ENCODE results near the gene GALNT18. TPM values are rescaled to one million over a fixed set of nuclear protein-coding genes. Genes with fewer than 3 reads are reported as not detected.

Gene GALNT18
- total RNA-seq, 1 donor from 2014 or later = 6.6 TPM

DNA sequence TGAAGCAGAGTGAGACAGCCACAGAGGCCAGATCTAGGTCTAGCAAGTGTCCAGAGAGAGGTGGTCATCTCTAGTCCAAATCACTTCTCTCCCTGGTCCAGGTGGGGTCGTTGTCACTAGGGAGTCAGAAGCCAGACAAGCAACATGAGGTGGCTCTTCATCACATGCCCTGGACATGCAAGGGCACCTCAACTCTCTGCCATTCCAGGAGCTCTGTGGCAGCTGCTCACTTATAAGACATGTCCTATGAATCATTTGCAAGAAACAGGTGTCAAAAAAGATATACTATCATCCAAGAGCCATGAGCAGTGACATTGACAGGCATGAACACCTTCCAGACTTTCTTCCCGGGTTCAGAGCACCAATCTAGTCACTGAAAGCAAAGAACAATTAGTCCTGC is 130.8 kb downstream of the GALNT18 start:
- no peak for DNase-seq (ENCODE audit: low read depth)
- TF ChIP-seq, protein P1, sequence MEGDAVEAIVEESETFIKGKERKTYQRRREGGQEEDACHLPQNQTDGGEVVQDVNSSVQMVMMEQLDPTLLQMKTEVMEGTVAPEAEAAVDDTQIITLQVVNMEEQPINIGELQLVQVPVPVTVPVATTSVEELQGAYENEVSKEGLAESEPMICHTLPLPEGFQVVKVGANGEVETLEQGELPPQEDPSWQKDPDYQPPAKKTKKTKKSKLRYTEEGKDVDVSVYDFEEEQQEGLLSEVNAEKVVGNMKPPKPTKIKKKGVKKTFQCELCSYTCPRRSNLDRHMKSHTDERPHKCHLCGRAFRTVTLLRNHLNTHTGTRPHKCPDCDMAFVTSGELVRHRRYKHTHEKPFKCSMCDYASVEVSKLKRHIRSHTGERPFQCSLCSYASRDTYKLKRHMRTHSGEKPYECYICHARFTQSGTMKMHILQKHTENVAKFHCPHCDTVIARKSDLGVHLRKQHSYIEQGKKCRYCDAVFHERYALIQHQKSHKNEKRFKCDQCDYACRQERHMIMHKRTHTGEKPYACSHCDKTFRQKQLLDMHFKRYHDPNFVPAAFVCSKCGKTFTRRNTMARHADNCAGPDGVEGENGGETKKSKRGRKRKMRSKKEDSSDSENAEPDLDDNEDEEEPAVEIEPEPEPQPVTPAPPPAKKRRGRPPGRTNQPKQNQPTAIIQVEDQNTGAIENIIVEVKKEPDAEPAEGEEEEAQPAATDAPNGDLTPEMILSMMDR (IDR thresholded peaks at IDR 0.05; ENCODE audit: insufficient read depth, low read length, poor library complexity, severe bottlenecking) = no peak
- no peaks in the 10 kb centered on the region for H3K27me3 ChIP-seq (ENCODE audit: control insufficient read depth, insufficient read depth, low read length)
- H3K36me3 ChIP-seq (ENCODE audit: control insufficient read depth, insufficient read depth, low read length) = no peaks in the 10 kb centered on the region
- H3K4me3 ChIP-seq (ENCODE audit: low read depth, low read length) = no peak overlapping the region

DNA sequence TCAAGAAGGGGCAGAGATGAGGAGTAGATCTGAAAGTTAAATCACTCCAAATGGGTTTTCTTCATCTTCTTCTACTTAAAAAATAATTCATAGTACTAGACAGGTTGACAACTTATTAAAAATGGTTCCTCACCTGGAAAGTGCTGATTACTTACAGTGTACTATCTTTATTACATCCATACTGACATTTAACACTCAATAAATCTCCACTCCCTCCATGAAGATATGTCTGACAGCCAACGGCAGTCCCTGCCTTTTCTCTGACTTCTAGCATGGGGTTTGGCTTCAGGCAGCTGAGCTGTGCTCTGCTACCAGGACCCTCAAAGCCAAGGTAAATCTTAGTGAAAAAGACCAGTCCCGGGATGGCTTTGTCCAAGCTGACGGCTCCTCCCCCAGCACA is 135.4 kb downstream of the GALNT18 start:
- Histone ChIP-seq H3K4me3 (ENCODE audit: low read depth, low read length) (no peak overlapping the region), H3K27me3 (ENCODE audit: control insufficient read depth, insufficient read depth, low read length) (no peaks in the 10 kb centered on the region), H3K36me3 (ENCODE audit: control insufficient read depth, insufficient read depth, low read length) (no peaks in the 10 kb centered on the region)
- no peak for DNase-seq (ENCODE audit: low read depth)
- TF ChIP-seq, protein P1 (IDR thresholded peaks at IDR 0.05; ENCODE audit: insufficient read depth, low read length, poor library complexity, severe bottlenecking) = no peak

DNA sequence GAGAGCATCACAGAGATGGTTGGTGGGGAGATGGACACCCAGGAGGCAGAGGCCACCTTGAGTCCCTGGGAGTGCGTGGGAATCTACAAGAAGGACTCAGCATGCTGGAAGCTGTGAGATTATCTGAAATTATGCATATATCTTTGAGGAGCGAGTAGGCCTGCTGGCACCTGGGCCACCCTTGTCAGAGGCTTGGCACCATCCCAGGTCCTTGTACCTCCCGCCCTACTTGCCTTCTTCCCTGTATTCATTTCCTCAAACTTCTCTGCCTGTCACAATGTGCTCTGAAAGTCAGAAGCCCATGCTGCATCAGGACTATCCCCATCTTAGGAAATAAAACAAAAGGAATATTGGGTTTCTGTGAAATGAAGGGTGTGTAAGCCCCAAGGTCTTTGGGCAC is 135.8 kb downstream of the GALNT18 start:
- TF ChIP-seq, protein P1 (IDR thresholded peaks at IDR 0.05; ENCODE audit: insufficient read depth, low read length, poor library complexity, severe bottlenecking) = no peak
- Histone ChIP-seq H3K4me3 (ENCODE audit: low read depth, low read length) (no peak overlapping the region), H3K36me3 (ENCODE audit: control insufficient read depth, insufficient read depth, low read length) (no peaks in the 10 kb centered on the region), H3K27me3 (ENCODE audit: control insufficient read depth, insufficient read depth, low read length) (no peaks in the 10 kb centered on the region)
- no peak for DNase-seq (ENCODE audit: low read depth)

DNA sequence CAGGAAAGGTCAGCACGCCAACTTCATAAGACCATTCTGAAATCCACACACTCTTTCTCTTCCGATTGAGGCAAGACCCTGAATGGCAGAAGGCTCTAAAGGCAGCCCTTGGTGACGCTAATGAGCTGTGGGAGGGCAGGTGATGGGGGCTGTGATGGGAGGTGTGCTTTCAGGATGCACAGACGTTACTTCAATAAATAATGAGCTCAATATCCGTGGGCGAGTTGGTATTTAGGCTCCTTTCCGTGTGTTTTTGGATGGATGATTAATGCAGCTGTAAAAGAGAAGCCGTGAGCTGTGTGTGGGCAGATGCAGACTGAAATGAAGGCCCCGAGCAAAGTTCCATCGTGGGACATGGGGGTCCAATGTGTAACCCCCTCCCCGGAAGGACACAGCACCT is 138.2 kb downstream of the GALNT18 start:
- TF ChIP-seq, protein P1 (IDR thresholded peaks at IDR 0.05; ENCODE audit: insufficient read depth, low read length, poor library complexity, severe bottlenecking) = no peak
- Histone ChIP-seq H3K27me3 (ENCODE audit: control insufficient read depth, insufficient read depth, low read length) (no peaks in the 10 kb centered on the region), H3K4me3 (ENCODE audit: low read depth, low read length) (no peak overlapping the region), H3K36me3 (ENCODE audit: control insufficient read depth, insufficient read depth, low read length) (no peaks in the 10 kb centered on the region)
- no peak for DNase-seq (ENCODE audit: low read depth)

DNA sequence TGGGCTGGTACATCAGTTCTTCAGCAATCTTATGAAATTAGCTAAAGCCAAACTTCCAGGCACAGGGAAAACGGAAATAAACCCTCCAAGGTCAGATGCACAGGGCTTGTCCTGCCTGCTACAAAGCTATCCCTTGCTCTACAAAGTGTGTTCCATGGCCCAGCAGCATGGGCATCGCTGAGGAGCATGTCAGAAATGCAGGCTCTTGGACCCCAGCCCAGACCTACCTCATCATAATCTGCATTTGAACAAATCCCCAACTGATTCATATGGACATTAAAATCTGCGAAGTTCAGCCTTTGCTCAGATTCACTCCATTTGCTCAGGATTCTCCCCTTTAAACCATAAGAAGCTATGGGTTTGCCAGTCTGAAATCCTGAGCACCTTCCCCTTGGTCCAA is 139.1 kb downstream of the GALNT18 start:
- no peak for DNase-seq (ENCODE audit: low read depth)
- Histone ChIP-seq H3K27me3 (ENCODE audit: control insufficient read depth, insufficient read depth, low read length) (no peaks in the 10 kb centered on the region), H3K4me3 (ENCODE audit: low read depth, low read length) (no peak overlapping the region), H3K36me3 (ENCODE audit: control insufficient read depth, insufficient read depth, low read length) (no peaks in the 10 kb centered on the region)
- TF ChIP-seq, protein P1 (IDR thresholded peaks at IDR 0.05; ENCODE audit: insufficient read depth, low read length, poor library complexity, severe bottlenecking) = no peak

DNA sequence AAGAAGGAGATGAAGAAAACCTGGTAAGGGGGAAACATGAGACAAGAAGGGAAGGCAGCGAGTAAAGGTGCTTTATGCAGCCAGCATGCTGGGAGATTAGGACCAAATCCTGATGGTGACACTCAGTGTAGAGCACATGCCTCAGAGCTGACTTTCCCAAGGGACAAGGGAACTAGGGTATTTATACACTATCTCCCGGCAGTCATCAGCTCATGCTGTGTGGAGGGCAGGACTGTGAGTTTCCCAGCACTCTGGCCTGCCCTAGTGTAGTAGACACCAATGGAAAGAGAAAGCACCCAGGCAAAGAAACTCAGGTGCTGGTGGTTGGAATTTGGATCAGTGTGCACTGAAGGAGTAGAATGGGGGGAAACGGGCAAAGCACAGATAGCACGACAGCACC is 140.4 kb downstream of the GALNT18 start:
- H3K27me3 ChIP-seq (ENCODE audit: control insufficient read depth, insufficient read depth, low read length) = no peaks in the 10 kb centered on the region
- H3K4me3 ChIP-seq (ENCODE audit: low read depth, low read length) = no peak overlapping the region
- no peak for DNase-seq (ENCODE audit: low read depth)
- TF ChIP-seq, protein P1 (IDR thresholded peaks at IDR 0.05; ENCODE audit: insufficient read depth, low read length, poor library complexity, severe bottlenecking) = no peak
- no peaks in the 10 kb centered on the region for H3K36me3 ChIP-seq (ENCODE audit: control insufficient read depth, insufficient read depth, low read length)
